Natural killer cell (primary cell): Measurements from ENCODE around the gene PRRC1. TPM values are rescaled to one million over a fixed set of nuclear protein-coding genes. Genes with fewer than 3 reads are reported as not detected.

ENCODE experiments used
- ATAC-seq, 3 donors: fragments of 150-1000 bp in 2 of 3; fragments of 200-7000 bp in 1 of 3; cut with Tn5 transposase; 1 replicate in 1 of 3; 2 replicates in 2 of 3; pipeline ENCODE4 v1.10.0; 2021; ENCODE audit warnings: mild to moderate bottlenecking in 2 of 3, moderate library complexity in 2 of 3
- DNase-seq, 2 donors: peaks; one replicate each; pipeline versions ENCODE4 v3.0.0 to v3.0.0-alpha.2; 2013 to 2021; ENCODE audit warnings: mixed read lengths in 1 of 2
- H3K27ac ChIP-seq: one replicate; pipeline ENCODE4 v1.5.1; 2013; ENCODE audit warnings: mild to moderate bottlenecking, low read length
- H3K27me3 ChIP-seq: one replicate; pipeline ENCODE4 v1.6.1; 2013; ENCODE audit warnings: low read length; ENCODE audit not compliant: control insufficient read depth, insufficient read depth
- H3K36me3 ChIP-seq: one replicate; pipeline ENCODE4 v1.6.1; 2013; ENCODE audit warnings: low read length; ENCODE audit not compliant: control insufficient read depth, insufficient read depth
- H3K4me1 ChIP-seq: one replicate; pipeline ENCODE4 v1.6.1; 2013; ENCODE audit warnings: low read length; ENCODE audit not compliant: control insufficient read depth, insufficient read depth
- H3K4me3 ChIP-seq: one replicate; pipeline ENCODE4 v1.5.1; 2013; ENCODE audit warnings: low read length
- H3K9me3 ChIP-seq: one replicate; pipeline ENCODE4 v1.6.1; 2013; ENCODE audit warnings: low read length; ENCODE audit not compliant: control insufficient read depth, insufficient read depth
- H3K27ac Mint-ChIP-seq, 2 donors: one replicate each; pipeline ENCODE4 v1.8.0; 2022; ENCODE audit warnings: mild to moderate bottlenecking in 2 of 2, mixed read lengths in 2 of 2, moderate library complexity in 1 of 2
- H3K27me3 Mint-ChIP-seq, 2 donors: one replicate each; pipeline ENCODE4 v1.8.0; 2022; ENCODE audit warnings: low read depth in 2 of 2, mixed read lengths in 2 of 2
- H3K36me3 Mint-ChIP-seq: one replicate; pipeline ENCODE4 v1.8.0; 2022; ENCODE audit warnings: mixed read lengths
- H3K4me1 Mint-ChIP-seq, 2 donors: one replicate each; pipeline ENCODE4 v1.8.0; 2022; ENCODE audit warnings: mixed read lengths in 2 of 2
- H3K4me3 Mint-ChIP-seq: one replicate; pipeline ENCODE4 v1.8.0; 2022; ENCODE audit warnings: mild to moderate bottlenecking, moderate library complexity, mixed read lengths
- H3K9me3 Mint-ChIP-seq, 2 donors: one replicate each; pipeline ENCODE4 v1.8.0; 2022; ENCODE audit warnings: mixed read lengths in 2 of 2
- CTCF ChIP-seq: fragments of 200-600 bp; IDR thresholded peaks from one replicate; pipeline ENCODE4 v1.8.0; 2022; ENCODE audit warnings: antibody characterized with exemption
- WGBS: methylation state at CpG from one replicate; pipeline ENCODE4 v1.1.7; 2013; ENCODE audit warnings: missing lambda C conversion rate; ENCODE audit not compliant: insufficient coverage; 5-methylcytosine and 5-hydroxymethylcytosine counted together
- intact Hi-C: fragments of 100-400 bp; cut with micrococcal nuclease; formaldehyde crosslinking; loops from one replicate; pipeline ENCODE4 v1.14.2; 2022
- total RNA-seq, 4 donors: library from RNA; stranded (reverse); fragments of 120-200 nt in 1 of 4; gene quantifications; one replicate each; pipeline versions ENCODE4 v1.2.3 to v1.2.4, GENCODE V29; 2013 to 2022

PRRC1 gene
- total RNA-seq, 3 donors from 2014 or later (not counting 1 experiment from before 2014, with no cell fraction given): 37.7 to 41.1 (median 39.6) TPM

GRCh38 chr5:127486471-127486870, 31.0 kb upstream of the PRRC1 start:
- DNase-seq: no peak
- H3K27ac Mint-ChIP-seq: no peak overlapping the region
- H3K4me3 Mint-ChIP-seq: no peak overlapping the region
- 98% methylated on average over 3 of the region's 4 CpGs for WGBS
- H3K9me3 ChIP-seq: no peaks in the 10 kb centered on the region
- no peak for TF ChIP-seq CTCF
- ATAC-seq: no peak
- no peaks in the 10 kb centered on the region for H3K4me1 ChIP-seq
- no peak overlapping the region for H3K4me3 ChIP-seq
- no peak overlapping the region for H3K27ac ChIP-seq
- no peaks in the 10 kb centered on the region for H3K36me3 ChIP-seq
- H3K9me3 Mint-ChIP-seq: no peaks in the 10 kb centered on the region
- intact Hi-C loops: no loop called here
- H3K27me3 ChIP-seq: peaks cover 3% of the 10 kb centered on the region
- H3K27me3 Mint-ChIP-seq: peaks cover 9 to 30% of the 10 kb centered on the region in 2 donors
- H3K4me1 Mint-ChIP-seq: no peaks in the 10 kb centered on the region
- H3K36me3 Mint-ChIP-seq: no peaks in the 10 kb centered on the region

DNA sequence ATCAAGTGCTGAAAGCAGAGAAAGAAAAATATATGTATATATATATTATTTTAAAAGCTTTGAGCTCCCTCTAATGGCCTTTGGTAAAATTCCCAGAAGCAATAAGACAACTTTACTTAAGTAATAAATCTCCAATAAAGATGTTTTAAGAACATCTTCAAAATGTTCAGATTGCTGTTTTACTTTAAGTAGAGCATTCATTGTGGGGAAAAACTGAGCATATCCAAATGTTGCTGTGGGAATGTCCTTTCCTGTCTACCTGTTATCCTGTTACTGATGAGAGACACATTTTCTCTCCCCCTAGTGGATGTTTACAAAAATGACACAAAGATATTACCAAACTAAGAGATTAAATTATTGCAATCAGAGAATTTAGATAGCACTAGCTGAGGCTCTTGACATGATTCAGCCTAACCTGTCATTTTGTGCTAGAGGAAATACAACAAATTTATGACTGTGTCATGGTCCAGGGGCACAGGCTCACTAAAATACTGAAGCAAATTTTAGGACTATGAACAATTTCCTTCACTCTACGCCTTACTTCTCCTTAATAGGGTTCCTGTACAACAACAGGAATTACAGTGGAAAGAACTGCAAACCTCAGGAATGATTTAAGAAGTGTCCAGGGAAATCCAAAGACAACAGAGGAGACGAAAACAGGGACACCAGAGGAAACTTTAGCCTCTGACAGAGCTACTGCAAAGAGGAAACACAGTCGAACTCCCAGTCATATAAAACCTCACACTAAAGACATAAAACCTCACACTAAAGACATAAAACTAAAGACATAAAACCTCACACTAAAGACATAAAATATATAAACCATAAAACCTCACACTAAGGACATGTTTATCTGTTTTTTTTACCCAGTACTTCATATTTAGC, 24.3 kb upstream of the PRRC1 start:
- intact Hi-C loops: loop anchor here (1.0 to 5.0 kb wide), 2 partner anchors 817 to 836 kb away; no protein-coding TSS in a partner anchor
- WGBS: 54% methylated on average over 3 of the region's 3 CpGs
- peak; percentile 94 for TF ChIP-seq CTCF
- Histone ChIP-seq H3K27ac (no peak overlapping the region), H3K36me3 (no peaks in the 10 kb centered on the region), H3K27me3 (peaks cover 3% of the 10 kb centered on the region), H3K9me3 (no peaks in the 10 kb centered on the region), H3K4me1 (no peaks in the 10 kb centered on the region), H3K4me3 (no peak overlapping the region)
- H3K27me3 Mint-ChIP-seq: peaks cover 26 to 47% of the 10 kb centered on the region in 2 donors
- H3K36me3 Mint-ChIP-seq: no peaks in the 10 kb centered on the region
- H3K9me3 Mint-ChIP-seq: no peaks in the 10 kb centered on the region
- ATAC-seq (peak; percentile 39 to 67 (median 53)), DNase-seq (peak in 1 of 2 donors; percentile 57)
- no peaks in the 10 kb centered on the region for H3K4me1 Mint-ChIP-seq
- H3K27ac Mint-ChIP-seq: no peak overlapping the region
- no peak overlapping the region for H3K4me3 Mint-ChIP-seq

DNA sequence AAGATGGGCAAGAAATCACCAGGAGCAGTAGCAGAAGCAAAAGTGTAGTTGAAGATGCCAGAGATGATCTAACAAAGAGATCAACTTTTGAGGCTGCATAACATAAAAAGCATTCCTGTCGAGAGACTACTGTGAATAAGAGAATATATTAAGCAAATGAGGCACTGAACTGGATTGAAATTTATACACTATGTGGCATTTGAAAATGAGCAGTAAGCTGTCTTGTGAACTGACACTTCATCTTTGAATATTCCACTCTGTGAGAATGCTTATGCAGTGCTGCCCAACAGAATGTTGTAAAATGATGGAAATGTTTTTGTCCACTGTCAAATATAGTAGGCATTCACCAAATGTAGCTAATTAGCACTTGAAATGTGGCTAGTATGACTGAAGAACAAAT, 18.9 kb upstream of the PRRC1 start:
- H3K27me3 Mint-ChIP-seq: peaks cover 28 to 31% of the 10 kb centered on the region in 2 donors
- H3K36me3 Mint-ChIP-seq: no peaks in the 10 kb centered on the region
- TF ChIP-seq CTCF: no peak
- Histone ChIP-seq H3K27ac (no peak overlapping the region), H3K36me3 (no peaks in the 10 kb centered on the region), H3K4me3 (no peak overlapping the region), H3K4me1 (no peaks in the 10 kb centered on the region), H3K27me3 (no peaks in the 10 kb centered on the region), H3K9me3 (no peaks in the 10 kb centered on the region)
- DNase-seq (no peak), ATAC-seq (no peak)
- 82% methylated on average over 1 of the region's 1 CpG for WGBS
- H3K9me3 Mint-ChIP-seq: no peaks in the 10 kb centered on the region
- H3K4me3 Mint-ChIP-seq: no peak overlapping the region
- no peak overlapping the region for H3K27ac Mint-ChIP-seq
- H3K4me1 Mint-ChIP-seq: no peaks in the 10 kb centered on the region
- intact Hi-C loops: no loop called here
